Fibroblast of upper back skin (primary cell): ENCODE results near the gene KCNJ14.
A peak's percentile ranks its signal among the peaks of the same experiment; 100 is the strongest.
"Not testable (repeated sequence)": the region's sequence is repeated elsewhere in the genome, so short reads cannot be mapped to it uniquely, and the experiment has no call there.

Experiments used
- DNase-seq: peaks from one replicate; pipeline ENCODE4 v3.0.0-alpha.2; 2013

The KCNJ14 gene

GRCh38 chr19:48473161-48473966 is 18.0 kb downstream of the KCNJ14 start:
- no peak for DNase-seq

GRCh38 chr19:48474084-48474592 is 18.8 kb downstream of the KCNJ14 start:
- no peak for DNase-seq

DNA sequence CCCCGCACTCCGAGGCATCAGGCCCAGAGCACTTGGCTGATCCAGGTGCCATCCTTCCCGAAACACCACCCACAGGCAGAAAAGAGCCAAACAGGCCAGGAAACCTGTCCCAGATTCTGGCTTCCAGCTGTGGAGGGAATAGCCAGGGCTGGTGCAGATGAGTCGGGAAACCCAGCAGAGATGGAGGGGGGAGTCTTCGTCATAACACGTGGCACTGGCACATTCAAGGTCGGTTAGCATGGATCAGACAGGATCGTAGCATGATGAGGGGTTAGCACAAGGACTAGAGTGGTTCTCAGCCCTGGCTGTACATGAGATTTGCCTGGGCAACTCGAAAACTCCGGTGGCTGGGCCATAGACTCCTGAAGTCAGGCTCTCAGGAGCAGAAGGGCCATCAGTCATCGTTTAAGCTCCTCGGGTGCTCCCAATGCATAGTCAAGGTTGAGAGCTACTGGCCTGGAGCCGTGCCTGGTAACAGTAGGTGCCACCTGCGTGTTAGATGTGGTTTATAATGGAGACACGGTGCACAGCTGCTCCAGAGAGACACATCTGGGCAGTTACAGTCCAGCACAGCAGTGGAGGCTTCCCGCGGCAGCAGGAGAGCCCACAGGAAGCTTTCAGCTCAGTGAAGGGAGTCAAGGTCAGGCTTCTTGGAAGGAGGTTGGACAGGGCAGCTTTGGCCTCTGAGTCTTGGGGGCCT is 20.1 kb downstream of the KCNJ14 start:
- no peak for DNase-seq

DNA sequence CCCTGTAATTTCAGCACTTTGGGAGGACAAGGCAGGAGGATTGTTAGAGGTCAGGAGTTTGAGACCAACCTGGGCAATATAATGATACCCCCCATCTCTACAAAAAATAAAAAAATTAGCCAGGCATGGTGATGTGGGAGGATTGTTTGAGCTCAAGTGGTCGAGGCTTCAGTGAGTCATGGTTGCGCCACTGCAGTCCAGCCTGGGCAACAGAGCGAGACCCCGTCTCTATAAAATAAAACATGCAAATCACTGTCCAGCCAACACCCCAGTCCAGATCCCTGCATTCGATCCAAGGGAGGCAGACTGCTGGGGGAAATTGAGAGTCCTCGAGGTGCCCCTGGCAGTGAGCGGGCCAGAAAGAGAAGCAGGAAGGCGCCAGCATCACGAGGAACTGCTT is 20.8 kb downstream of the KCNJ14 start:
- DNase-seq = no peak

- no peak for DNase-seq
These were observed 21.8 kb downstream of the KCNJ14 start for GRCh38 chr19:48477067-48477685.

DNA sequence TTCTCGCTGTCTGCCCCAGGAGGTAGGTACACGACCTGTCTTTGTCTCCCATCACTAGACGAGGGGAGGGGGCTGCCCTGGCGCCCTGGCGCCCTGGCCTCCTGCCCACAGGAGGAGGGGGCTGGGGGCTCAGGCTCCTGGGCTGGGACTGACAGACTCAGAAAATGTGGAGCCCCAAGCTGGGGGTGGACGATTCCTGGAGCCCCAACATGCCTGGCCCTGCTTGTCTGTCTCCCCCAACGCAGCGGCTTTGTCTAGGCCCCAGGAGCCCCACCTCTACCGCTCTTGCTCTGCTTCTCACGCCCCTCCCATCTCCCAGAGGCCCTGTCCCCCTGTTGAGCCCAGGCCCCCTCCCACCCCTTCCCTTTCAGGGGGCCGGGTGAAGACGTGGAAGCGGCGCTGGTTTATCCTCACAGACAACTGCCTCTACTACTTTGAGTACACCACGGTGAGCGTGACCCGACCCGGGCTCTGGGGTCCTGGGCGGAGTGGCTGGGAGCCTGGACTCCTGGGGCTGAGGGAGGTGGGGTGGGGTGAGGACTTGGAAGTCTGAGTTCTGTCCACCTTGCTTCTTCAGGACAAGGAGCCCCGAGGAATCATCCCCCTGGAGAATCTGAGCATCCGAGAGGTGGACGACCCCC is 22.4 kb downstream of the KCNJ14 start:
- DNase-seq = no peak

GRCh38 chr19:48478339-48479256 is 23.2 kb downstream of the KCNJ14 start:
- DNase-seq = no peak

DNA sequence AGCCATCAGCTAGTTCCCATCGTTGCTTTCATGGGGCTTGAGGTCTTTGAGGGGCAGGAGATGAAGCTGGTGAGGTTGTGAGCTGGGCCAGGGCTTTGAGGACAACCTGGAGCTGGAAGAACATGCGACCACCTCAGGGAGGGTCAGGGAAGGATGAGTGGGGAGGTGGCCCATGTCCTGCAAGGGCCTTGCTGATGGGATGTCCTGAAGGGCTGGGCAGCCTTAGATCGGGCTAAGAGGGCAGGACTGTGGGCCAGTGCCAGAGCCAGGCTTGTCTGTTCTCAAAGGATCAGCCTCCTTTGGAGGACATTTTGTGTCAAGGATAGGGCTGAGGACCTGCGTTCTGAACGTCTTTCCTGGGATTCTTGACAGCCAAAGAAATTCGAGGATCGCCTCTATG is 24.3 kb downstream of the KCNJ14 start:
- no peak for DNase-seq

DNA sequence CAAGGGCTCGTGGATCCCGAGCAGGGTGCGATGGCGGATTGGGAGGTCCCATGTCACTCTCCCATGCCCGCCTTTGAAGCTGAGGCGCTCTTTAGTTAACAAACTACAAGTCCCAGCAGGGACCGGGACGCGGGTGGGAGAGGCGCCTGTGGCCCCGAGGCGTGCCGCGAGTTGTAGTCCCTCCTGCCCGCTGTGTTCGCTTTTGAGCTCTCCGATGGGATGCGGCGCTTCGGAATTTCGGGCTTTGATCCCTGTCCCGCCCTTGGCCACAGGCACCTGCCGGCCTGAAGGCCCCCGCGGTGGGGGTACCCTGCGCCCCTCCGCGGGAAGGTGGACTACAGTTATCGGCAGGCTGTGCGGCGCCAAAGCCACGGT is 24.8 kb downstream of the KCNJ14 start:
- peak; percentile 16 for DNase-seq

- peak; percentile 52 for DNase-seq
These were observed 25.5 kb downstream of the KCNJ14 start for GRCh38 chr19:48480558-48481500.

GRCh38 chr19:48481846-48482639 is 26.7 kb downstream of the KCNJ14 start:
- peak; percentile 43 for DNase-seq

DNA sequence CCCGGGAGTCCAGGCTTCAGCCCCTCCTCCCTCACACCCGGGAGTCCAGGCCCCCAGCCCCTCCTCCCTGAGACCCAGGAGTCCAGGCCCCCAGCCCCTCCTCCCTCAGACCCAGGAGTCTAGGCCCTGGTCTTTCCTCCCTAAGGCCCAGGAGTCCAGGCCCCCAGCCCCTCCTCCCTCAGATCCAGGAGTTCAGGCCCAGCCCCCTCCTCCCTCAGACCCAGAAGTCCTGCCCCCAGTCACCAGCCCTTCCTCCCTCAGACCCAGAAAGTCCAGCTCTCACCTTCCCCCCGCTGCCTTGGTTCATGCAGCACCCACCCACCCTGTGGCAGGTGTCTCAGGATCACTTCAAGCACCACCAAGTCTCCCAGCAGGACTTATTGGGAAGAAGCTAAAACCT is 27.9 kb downstream of the KCNJ14 start:
- DNase-seq = no peak

- no peak for DNase-seq
These were observed 29.0 kb downstream of the KCNJ14 start for GRCh38 chr19:48484247-48484893.

DNA sequence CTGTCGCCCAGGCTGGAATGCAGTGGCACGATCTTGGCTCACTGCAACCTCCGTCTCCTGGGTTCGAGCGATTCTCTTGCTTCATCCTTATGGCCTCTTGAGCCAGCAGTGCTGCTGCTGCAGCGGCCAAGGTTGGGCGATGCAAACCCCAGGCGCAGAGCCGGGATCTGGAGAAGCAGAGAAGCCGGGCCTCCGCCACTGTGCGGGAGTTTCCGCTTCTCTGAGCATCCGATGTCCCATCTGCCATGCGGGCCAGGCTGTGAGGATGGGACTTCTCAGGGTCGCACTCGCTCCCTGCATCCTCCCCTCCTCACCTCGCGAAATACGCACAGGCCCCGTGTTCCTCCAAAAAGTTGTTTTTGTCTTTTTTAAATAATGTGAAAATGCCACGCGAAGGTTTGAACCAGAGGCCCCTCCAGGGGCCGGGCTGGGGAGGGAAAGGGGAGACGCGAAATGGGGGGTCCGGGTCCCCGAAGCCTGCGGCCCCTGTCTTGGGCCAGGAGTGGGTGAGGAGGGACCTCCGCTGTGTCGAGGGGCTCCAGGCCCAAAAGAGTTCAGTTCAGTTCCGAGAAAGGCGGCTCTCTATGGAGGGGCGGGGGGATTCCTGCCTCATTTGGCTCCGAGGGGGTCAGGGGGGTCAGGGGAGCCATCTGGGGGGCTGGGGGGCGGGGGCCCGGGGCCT is 29.7 kb downstream of the KCNJ14 start:
- no peak for DNase-seq

DNA sequence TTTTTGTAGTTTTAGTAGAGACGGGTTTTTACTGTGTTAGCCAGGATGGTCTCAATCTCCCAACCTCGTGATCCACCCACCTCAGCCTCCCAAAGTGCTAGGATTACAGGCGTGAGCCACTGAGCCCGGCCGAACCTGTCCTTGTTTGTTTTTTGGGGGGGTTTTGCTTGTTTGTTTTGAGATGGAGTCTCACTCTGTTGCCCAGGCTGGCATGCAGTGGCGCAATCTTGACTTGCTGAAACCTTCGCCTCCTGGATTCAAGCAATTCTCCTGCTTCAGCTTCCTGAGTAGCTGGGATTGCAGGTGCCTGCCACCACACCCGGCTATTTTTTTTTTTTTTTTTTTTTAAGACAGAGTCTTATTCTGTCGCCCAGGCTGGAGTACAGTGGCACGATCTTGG is 31.3 kb downstream of the KCNJ14 start:
- not testable (repeated sequence) for DNase-seq

GRCh38 chr19:48487544-48487943 is 32.2 kb downstream of the KCNJ14 start:
- no peak for DNase-seq

DNA sequence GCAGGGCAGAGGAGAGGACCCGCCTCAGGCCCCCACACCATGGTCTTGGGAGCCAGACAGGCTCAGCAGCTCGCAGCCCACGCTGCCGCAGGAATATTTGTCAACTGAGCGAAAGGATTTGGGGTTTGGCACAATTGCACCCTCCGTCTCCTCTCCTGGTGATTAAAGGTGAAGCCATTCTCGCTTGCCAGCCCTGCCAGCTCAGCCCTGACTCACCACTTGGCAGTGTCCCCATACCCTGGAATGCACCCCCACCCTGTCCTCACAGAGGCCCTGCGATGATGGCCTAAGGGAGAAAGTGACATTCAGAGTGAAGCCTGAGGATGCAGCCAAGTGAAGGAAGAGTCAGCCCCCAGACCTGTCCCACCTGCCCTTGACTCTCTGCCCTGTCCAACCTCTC is 32.6 kb downstream of the KCNJ14 start:
- peak; percentile 60 for DNase-seq

- not testable (repeated sequence) for DNase-seq
These were observed 33.1 kb downstream of the KCNJ14 start for GRCh38 chr19:48488478-48488877.
